HepG2 (cell line): Measurements from ENCODE around the gene HELZ2. TPM values are rescaled to one million over a fixed set of nuclear protein-coding genes. Genes with fewer than 3 reads are reported as not detected.

Experiments
- AGO1 ChIP-seq: fragments of 200-400 bp; formaldehyde crosslinking; IDR thresholded peaks from 2 replicates; pipeline ENCODE4 v1.6.1; 2017; ENCODE audit warnings: mild to moderate bottlenecking, low read depth, low read length, moderate library complexity; ENCODE audit not compliant: poor library complexity, severe bottlenecking
- AGO2 ChIP-seq: fragments of 200-400 bp; formaldehyde crosslinking; optimal IDR thresholded peaks from 2 replicates; pipeline ENCODE3; 2017; ENCODE audit warnings: mild to moderate bottlenecking, low read depth, low read length, moderate library complexity
- ATM ChIP-seq: fragments of 450-650 bp; IDR thresholded peaks from 2 replicates; pipeline ENCODE4 v1.7.1; 2017; ENCODE audit warnings: mild to moderate bottlenecking, borderline replicate concordance
- GATAD2A ChIP-seq: IDR thresholded peaks from 2 replicates; pipeline ENCODE4 v1.6.1; 2016
- HNRNPK ChIP-seq: fragments of 200-400 bp; formaldehyde crosslinking; IDR thresholded peaks from 2 replicates; pipeline ENCODE4 v1.6.1; 2018; ENCODE audit warnings: low read length, low read depth, moderate library complexity, mild to moderate bottlenecking; ENCODE audit not compliant: poor library complexity, severe bottlenecking
- KAT2B ChIP-seq: fragments of 150-350 bp; IDR thresholded peaks from 2 replicates; pipeline ENCODE4 v1.6.1; 2014; ENCODE audit warnings: low read depth, low read length, borderline replicate concordance
- KLF9 ChIP-seq: IDR thresholded peaks from 2 replicates; pipeline ENCODE4 v1.6.1; 2016; ENCODE audit warnings: low read depth
- MTF1 ChIP-seq: sonication (generic); formaldehyde crosslinking; IDR thresholded peaks from 2 replicates; pipeline ENCODE4 v1.5.0; 2020; ENCODE audit warnings: missing genetic modification reagents
- NBN ChIP-seq: fragments of 450-650 bp; conservative IDR thresholded peaks from 2 replicates; pipeline ENCODE4 v1.6.1; 2017
- NR2F1 ChIP-seq, 2 experiments: fragments of 450-650 bp in 1 of 2; formaldehyde crosslinking in 1 of 2; IDR thresholded peaks; 2 replicates each; pipeline versions ENCODE4 v1.5.0 to v1.6.1; 2016 to 2020; ENCODE audit warnings: mild to moderate bottlenecking in 1 of 2, missing compliant biosample characterization in 1 of 2, missing genetic modification reagents in 1 of 2, moderate library complexity in 1 of 2
- PRPF4 ChIP-seq: fragments of 200-400 bp; formaldehyde crosslinking; IDR thresholded peaks from 2 replicates; pipeline ENCODE4 v1.6.1; 2016; ENCODE audit warnings: low read length, low read depth; ENCODE audit not compliant: poor library complexity, severe bottlenecking
- RARA ChIP-seq: IDR thresholded peaks from 2 replicates; pipeline ENCODE4 v1.6.1; 2016; ENCODE audit warnings: missing genetic modification reagents, missing compliant biosample characterization
- TEAD2 ChIP-seq: sonication (generic); formaldehyde crosslinking; IDR thresholded peaks from 2 replicates; pipeline ENCODE4 v1.9.0; 2021; ENCODE audit warnings: missing genetic modification reagents
- ZFP62 ChIP-seq: sonication (generic); formaldehyde crosslinking; IDR thresholded peaks from 2 replicates; pipeline ENCODE4 v1.4.0; 2020; ENCODE audit warnings: missing genetic modification reagents
- ZNF234 ChIP-seq: sonication (generic); formaldehyde crosslinking; conservative IDR thresholded peaks from 2 replicates; pipeline ENCODE4 v1.5.1; 2020; ENCODE audit warnings: mild to moderate bottlenecking, missing genetic modification reagents
- ZNF343 ChIP-seq: sonication (generic); formaldehyde crosslinking; IDR thresholded peaks from 2 replicates; pipeline ENCODE4 v1.4.0; 2020; ENCODE audit warnings: mild to moderate bottlenecking, missing genetic modification reagents
- ZNF510 ChIP-seq: sonication (generic); formaldehyde crosslinking; IDR thresholded peaks from 2 replicates; pipeline ENCODE4 v1.4.0; 2020; ENCODE audit warnings: low read depth, mild to moderate bottlenecking, missing genetic modification reagents
- ZNF709 ChIP-seq: sonication (generic); formaldehyde crosslinking; IDR thresholded peaks from 2 replicates; pipeline ENCODE4 v1.5.0; 2020; ENCODE audit warnings: mild to moderate bottlenecking, missing genetic modification reagents
- ZNF713 ChIP-seq: sonication (generic); formaldehyde crosslinking; IDR thresholded peaks from 2 replicates; pipeline ENCODE4 v1.4.0; 2020; ENCODE audit warnings: mild to moderate bottlenecking, missing genetic modification reagents
- ZNF776 ChIP-seq: sonication (generic); formaldehyde crosslinking; IDR thresholded peaks from 2 replicates; pipeline ENCODE4 v1.4.0; 2020; ENCODE audit warnings: mild to moderate bottlenecking, missing genetic modification reagents
- ZSCAN20 ChIP-seq: sonication (generic); formaldehyde crosslinking; IDR thresholded peaks from 2 replicates; pipeline ENCODE4 v1.4.0; 2020; ENCODE audit warnings: missing genetic modification reagents, mild to moderate bottlenecking, borderline replicate concordance
- polyA plus RNA-seq, 8 experiments: library from polyadenylated mRNA; depleted of rRNA in 3 of 8; stranded (reverse) in 7 of 8; unstranded in 1 of 8; fragments of >200 nt; fragmentation: Illumina TruSeq in 4 of 8; extraction: Trizol in 4 of 8; gene quantifications; 2 replicates each; pipeline versions ENCODE4 v1.2.1 to v1.2.3, GENCODE V29; 2011 to 2016; ENCODE audit warnings: low read depth in 4 of 8, missing spikeins in 1 of 8, mixed read lengths in 1 of 8; ENCODE audit not compliant: insufficient read depth in 1 of 8
- total RNA-seq, 5 experiments: library from RNA; depleted of rRNA; stranded (reverse); fragments of >200 nt; fragmentation: Illumina TruSeq; extraction: Trizol; gene quantifications; 2 replicates each; pipeline ENCODE4 v1.2.3, GENCODE V29; 2016; ENCODE audit warnings: low read depth in 1 of 5
- TF ChIP-seq, protein P1 (sequence below): sonication (generic); formaldehyde crosslinking; IDR thresholded peaks from 2 replicates; pipeline ENCODE4 v1.4.0; 2020; ENCODE audit warnings: missing genetic modification reagents
- TF ChIP-seq, protein P2 (sequence below): sonication (generic); formaldehyde crosslinking; IDR thresholded peaks from 2 replicates; pipeline ENCODE4 v1.4.0; 2020; ENCODE audit warnings: missing genetic modification reagents
- TF ChIP-seq, protein P3 (sequence below): sonication (generic); formaldehyde crosslinking; IDR thresholded peaks from 2 replicates; pipeline ENCODE4 v1.4.0; 2020; ENCODE audit warnings: missing genetic modification reagents, borderline replicate concordance
- TF ChIP-seq, protein P4 (sequence below): IDR thresholded peaks from 2 replicates; pipeline ENCODE4 v1.6.1; 2016

The HELZ2 gene
- total and polyA plus RNA-seq, 2 of the 13 experiments (the other 11 are each of a cell fraction or from before 2014, with no cell fraction given), result 9.6 to 10.1 TPM

DNA sequence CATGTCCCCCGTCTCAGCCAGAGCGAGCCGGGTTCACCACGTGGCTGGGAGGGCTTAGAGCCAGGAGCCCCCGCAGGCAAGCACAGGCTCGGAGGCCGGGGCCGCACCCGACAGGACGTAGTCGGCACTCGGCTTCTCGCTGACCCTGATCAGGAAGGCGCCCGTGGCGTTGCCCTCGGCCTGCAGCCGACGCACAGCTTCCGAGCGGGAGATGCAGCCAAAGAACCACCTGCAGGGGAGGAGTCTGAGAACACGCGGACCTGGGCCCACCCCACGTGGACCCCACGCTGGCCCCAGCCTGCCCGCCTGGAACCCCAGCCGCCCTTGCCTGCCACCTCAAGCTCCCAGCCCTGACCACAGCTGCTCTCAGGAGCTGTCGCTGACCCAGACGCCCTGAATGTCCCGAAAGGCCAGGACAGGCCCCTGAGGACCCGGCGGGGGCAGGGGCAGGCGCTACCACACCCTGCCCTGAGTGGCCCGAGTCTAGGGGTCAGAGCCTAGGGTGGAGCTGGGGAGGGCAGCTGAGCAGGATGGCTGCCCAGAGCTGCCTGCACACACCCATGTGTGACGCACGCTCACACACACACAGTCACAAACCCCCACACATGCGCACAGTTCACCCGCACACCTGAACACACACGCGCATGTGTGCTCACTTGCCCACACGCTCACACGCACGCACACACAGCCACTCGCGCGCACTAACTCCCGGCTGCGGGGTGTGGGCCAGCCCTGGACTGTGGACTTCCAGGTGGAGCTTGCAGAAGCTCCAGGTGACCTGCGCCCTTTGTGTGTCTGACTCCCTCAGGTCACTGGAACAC is 39.0 kb downstream of the HELZ2 start (continued):
- TF ChIP-seq, protein P1, sequence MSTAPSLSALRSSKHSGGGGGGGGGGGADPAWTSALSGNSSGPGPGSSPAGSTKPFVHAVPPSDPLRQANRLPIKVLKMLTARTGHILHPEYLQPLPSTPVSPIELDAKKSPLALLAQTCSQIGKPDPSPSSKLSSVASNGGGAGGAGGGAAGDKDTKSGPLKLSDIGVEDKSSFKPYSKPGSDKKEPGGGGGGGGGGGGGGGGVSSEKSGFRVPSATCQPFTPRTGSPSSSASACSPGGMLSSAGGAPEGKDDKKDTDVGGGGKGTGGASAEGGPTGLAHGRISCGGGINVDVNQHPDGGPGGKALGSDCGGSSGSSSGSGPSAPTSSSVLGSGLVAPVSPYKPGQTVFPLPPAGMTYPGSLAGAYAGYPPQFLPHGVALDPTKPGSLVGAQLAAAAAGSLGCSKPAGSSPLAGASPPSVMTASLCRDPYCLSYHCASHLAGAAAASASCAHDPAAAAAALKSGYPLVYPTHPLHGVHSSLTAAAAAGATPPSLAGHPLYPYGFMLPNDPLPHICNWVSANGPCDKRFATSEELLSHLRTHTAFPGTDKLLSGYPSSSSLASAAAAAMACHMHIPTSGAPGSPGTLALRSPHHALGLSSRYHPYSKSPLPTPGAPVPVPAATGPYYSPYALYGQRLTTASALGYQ (CRISPR knock-in tag), result no peak
- TF ChIP-seq, protein P2, sequence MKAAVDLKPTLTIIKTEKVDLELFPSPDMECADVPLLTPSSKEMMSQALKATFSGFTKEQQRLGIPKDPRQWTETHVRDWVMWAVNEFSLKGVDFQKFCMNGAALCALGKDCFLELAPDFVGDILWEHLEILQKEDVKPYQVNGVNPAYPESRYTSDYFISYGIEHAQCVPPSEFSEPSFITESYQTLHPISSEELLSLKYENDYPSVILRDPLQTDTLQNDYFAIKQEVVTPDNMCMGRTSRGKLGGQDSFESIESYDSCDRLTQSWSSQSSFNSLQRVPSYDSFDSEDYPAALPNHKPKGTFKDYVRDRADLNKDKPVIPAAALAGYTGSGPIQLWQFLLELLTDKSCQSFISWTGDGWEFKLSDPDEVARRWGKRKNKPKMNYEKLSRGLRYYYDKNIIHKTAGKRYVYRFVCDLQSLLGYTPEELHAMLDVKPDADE, result no peak
- no peak for TF ChIP-seq PRPF4
- no peak for TF ChIP-seq ZNF713 (CRISPR knock-in tag)
- TF ChIP-seq ZSCAN20 (CRISPR knock-in tag), result no peak
- no peak for TF ChIP-seq NR2F1 (CRISPR knock-in tag; IDR thresholded peaks at IDR 0.05)
- TF ChIP-seq TEAD2 (CRISPR knock-in tag), result peak; percentile 71
- no peak for TF ChIP-seq KLF9
- no peak for TF ChIP-seq RARA (CRISPR knock-in tag)
- no peak for TF ChIP-seq ATM
- no peak for TF ChIP-seq ZNF343 (CRISPR knock-in tag)
- no peak for TF ChIP-seq ZNF709 (CRISPR knock-in tag)
- TF ChIP-seq GATAD2A, result no peak
- TF ChIP-seq, protein P3, sequence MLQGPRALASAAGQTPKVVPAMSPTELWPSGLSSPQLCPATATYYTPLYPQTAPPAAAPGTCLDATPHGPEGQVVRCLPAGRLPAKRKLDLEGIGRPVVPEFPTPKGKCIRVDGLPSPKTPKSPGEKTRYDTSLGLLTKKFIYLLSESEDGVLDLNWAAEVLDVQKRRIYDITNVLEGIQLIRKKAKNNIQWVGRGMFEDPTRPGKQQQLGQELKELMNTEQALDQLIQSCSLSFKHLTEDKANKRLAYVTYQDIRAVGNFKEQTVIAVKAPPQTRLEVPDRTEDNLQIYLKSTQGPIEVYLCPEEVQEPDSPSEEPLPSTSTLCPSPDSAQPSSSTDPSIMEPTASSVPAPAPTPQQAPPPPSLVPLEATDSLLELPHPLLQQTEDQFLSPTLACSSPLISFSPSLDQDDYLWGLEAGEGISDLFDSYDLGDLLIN (CRISPR knock-in tag), result no peak
- no peak for TF ChIP-seq ZFP62
- TF ChIP-seq, protein P4, sequence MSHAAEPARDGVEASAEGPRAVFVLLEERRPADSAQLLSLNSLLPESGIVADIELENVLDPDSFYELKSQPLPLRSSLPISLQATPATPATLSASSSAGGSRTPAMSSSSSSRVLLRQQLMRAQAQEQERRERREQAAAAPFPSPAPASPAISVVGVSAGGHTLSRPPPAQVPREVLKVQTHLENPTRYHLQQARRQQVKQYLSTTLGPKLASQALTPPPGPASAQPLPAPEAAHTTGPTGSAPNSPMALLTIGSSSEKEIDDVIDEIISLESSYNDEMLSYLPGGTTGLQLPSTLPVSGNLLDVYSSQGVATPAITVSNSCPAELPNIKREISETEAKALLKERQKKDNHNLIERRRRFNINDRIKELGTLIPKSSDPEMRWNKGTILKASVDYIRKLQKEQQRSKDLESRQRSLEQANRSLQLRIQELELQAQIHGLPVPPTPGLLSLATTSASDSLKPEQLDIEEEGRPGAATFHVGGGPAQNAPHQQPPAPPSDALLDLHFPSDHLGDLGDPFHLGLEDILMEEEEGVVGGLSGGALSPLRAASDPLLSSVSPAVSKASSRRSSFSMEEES (CRISPR knock-in tag), result no peak
- TF ChIP-seq NBN, result no peak
- TF ChIP-seq AGO1, result peak; percentile 56
- TF ChIP-seq ZNF510 (CRISPR knock-in tag), result no peak
- TF ChIP-seq KAT2B, result no peak
- TF ChIP-seq ZNF234 (CRISPR knock-in tag), result no peak
- no peak for TF ChIP-seq ZNF776 (CRISPR knock-in tag)
- no peak for TF ChIP-seq HNRNPK
- TF ChIP-seq MTF1 (CRISPR knock-in tag), result no peak
- TF ChIP-seq AGO2, result peak; percentile 15
